A549 (cell line): ENCODE data around the gene PIK3CA. TPM values are rescaled to one million over a fixed set of nuclear protein-coding genes. Genes with fewer than 3 reads are reported as not detected.

Source experiments
- ATAC-seq, 2 experiments: fragments of 200-7000 bp in 1 of 2; fragments of >200 bp in 1 of 2; cut with Nextera tagmentation in 1 of 2; cut with Tn5 transposase in 1 of 2; 3 replicates each; pipeline versions ENCODE4 v1.8.0 to v1.9.1; 2018 to 2020; ENCODE audit warnings: mild to moderate bottlenecking in 1 of 2, moderate library complexity in 1 of 2
- CTCF ChIA-PET: fragments of 300-600 bp; sonication (Branson Sonifier 250); formaldehyde crosslinking; extraction: SDS; loops from one replicate; lab custom pipeline; 2021; ENCODE audit warnings: antibody characterized with exemption, inconsistent platforms; lab: Yijun Ruan, JAX
- POLR2A ChIA-PET: fragments of 350-600 bp; formaldehyde crosslinking; extraction: SDS; loops from one replicate; lab custom pipeline; 2021; ENCODE audit warnings: antibody characterized with exemption, inconsistent platforms; lab: Yijun Ruan, JAX
- DNase-seq, 2 experiments: peaks; one replicate each; pipeline versions ENCODE4 v3.0.0 to v3.0.0-alpha.2; 2011 to 2016; ENCODE audit warnings: low read depth in 1 of 2, low spot score in 1 of 2
- FAIRE-seq: peaks from 2 replicates; lab custom pipeline; 2011; peaks lifted over from hg19 to GRCh38; lab: Jason Lieb, UNC
- H3K27ac ChIP-seq, 2 experiments: fragments of >200 bp; sonication (Bioruptor Twin); formaldehyde crosslinking; 3 replicates each; pipeline ENCODE4 v1.5.1; 2016 to 2017
- H3K4me1 ChIP-seq: fragments of >200 bp; sonication (Bioruptor Twin); formaldehyde crosslinking; 3 replicates; pipeline ENCODE4 v1.6.1; 2016
- H3K4me2 ChIP-seq: fragments of >200 bp; sonication (Bioruptor Twin); formaldehyde crosslinking; 3 replicates; pipeline ENCODE4 v1.6.1; 2016
- H3K4me3 ChIP-seq: fragments of >200 bp; sonication (Bioruptor Twin); formaldehyde crosslinking; 3 replicates; pipeline ENCODE4 v1.5.1; 2016
- H3K9me3 ChIP-seq: fragments of >200 bp; sonication (Bioruptor Twin); formaldehyde crosslinking; 3 replicates; pipeline ENCODE4 v1.6.1; 2016
- CHD2 ChIP-seq: fragments of 150-350 bp; IDR thresholded peaks from 2 replicates; pipeline ENCODE4 v1.6.1; 2014; ENCODE audit warnings: low read length; ENCODE audit not compliant: partially characterized antibody
- CHD4 ChIP-seq: fragments of 200-600 bp; sonication (generic); IDR thresholded peaks from 2 replicates; pipeline ENCODE4 v1.6.1; 2016; ENCODE audit warnings: antibody characterized with exemption, mild to moderate bottlenecking, borderline replicate concordance
- ESRRA ChIP-seq: fragments of 150-350 bp; IDR thresholded peaks from 2 replicates; pipeline ENCODE4 v1.6.1; 2014; ENCODE audit warnings: mild to moderate bottlenecking, low read length, borderline replicate concordance
- FOSB ChIP-seq: fragments of 250-450 bp; sonication (Bioruptor Pico); IDR thresholded peaks from 2 replicates; pipeline ENCODE4 v1.5.0; 2020; ENCODE audit warnings: mild to moderate bottlenecking, moderate library complexity
- FOXS1 ChIP-seq: fragments of 250-450 bp; sonication (Bioruptor Pico); IDR thresholded peaks from 2 replicates; pipeline ENCODE4 v1.5.0; 2020; ENCODE audit warnings: mild to moderate bottlenecking, moderate library complexity
- GATA3 ChIP-seq: IDR thresholded peaks from 2 replicates; pipeline ENCODE4 v1.6.1; 2012; ENCODE audit warnings: borderline replicate concordance
- HEYL ChIP-seq: fragments of 250-450 bp; sonication (Bioruptor Pico); IDR thresholded peaks from 2 replicates; pipeline ENCODE4 v1.8.0; 2021; ENCODE audit warnings: mild to moderate bottlenecking, moderate library complexity
- HOXB13 ChIP-seq: fragments of 250-450 bp; sonication (Bioruptor Pico); IDR thresholded peaks from 2 replicates; pipeline ENCODE4 v1.5.0; 2020; ENCODE audit warnings: low read depth, mild to moderate bottlenecking, moderate library complexity
- JUNB ChIP-seq: fragments of >200 bp; sonication (Bioruptor Twin); formaldehyde crosslinking; IDR thresholded peaks from 2 replicates; pipeline ENCODE4 v1.6.1; 2016
- KDM1A ChIP-seq: fragments of 200-600 bp; sonication (generic); IDR thresholded peaks from 2 replicates; pipeline ENCODE4 v1.6.1; 2016; ENCODE audit warnings: low read depth, mild to moderate bottlenecking
- NFE2L2 ChIP-seq: fragments of 150-350 bp; conservative IDR thresholded peaks from 2 replicates; pipeline ENCODE4 v1.6.1; 2014; ENCODE audit warnings: low read length
- NPAS2 ChIP-seq: fragments of 250-450 bp; sonication (Bioruptor Pico); IDR thresholded peaks from 2 replicates; pipeline ENCODE4 v1.8.0; 2022; ENCODE audit warnings: mild to moderate bottlenecking, moderate library complexity, borderline replicate concordance
- NR3C1 ChIP-seq: fragments of >200 bp; sonication (Bioruptor Twin); formaldehyde crosslinking; IDR thresholded peaks from 3 replicates; pipeline ENCODE4 v1.6.1; 2017
- PHF8 ChIP-seq: fragments of 200-600 bp; sonication (generic); IDR thresholded peaks from 2 replicates; pipeline ENCODE4 v1.6.1; 2016; ENCODE audit warnings: low read depth, mild to moderate bottlenecking, antibody characterized with exemption, moderate library complexity, borderline replicate concordance
- POLR2A ChIP-seq: IDR thresholded peaks from 2 replicates; pipeline ENCODE4 v1.6.1; 2012; ENCODE audit warnings: mild to moderate bottlenecking, low read length
- POLR2AphosphoS2 ChIP-seq: conservative IDR thresholded peaks from 2 replicates; pipeline ENCODE4 v1.6.1; 2012; ENCODE audit warnings: low read length, improper control_type of control experiment, inconsistent platforms
- RAD21 ChIP-seq, 2 experiments: fragments of >200 bp in 1 of 2; sonication (Bioruptor Twin) in 1 of 2; formaldehyde crosslinking in 1 of 2; IDR thresholded peaks in 1 of 2; conservative IDR thresholded peaks in 1 of 2; 2 replicates in 1 of 2; 3 replicates in 1 of 2; pipeline ENCODE4 v1.6.1; 2012 to 2018; ENCODE audit warnings: inconsistent platforms in 1 of 2
- RARB ChIP-seq: fragments of 250-450 bp; sonication (Bioruptor Pico); IDR thresholded peaks from 2 replicates; pipeline ENCODE4 v1.8.0; 2021; ENCODE audit warnings: mild to moderate bottlenecking, moderate library complexity
- RCOR1 ChIP-seq: fragments of 150-350 bp; IDR thresholded peaks from 2 replicates; pipeline ENCODE4 v1.6.1; 2014; ENCODE audit warnings: antibody characterized with exemption, low read length, low read depth
- RNF2 ChIP-seq: fragments of 200-600 bp; sonication (generic); IDR thresholded peaks from 2 replicates; pipeline ENCODE4 v1.6.1; 2016; ENCODE audit warnings: low read depth, mild to moderate bottlenecking, antibody characterized with exemption, moderate library complexity, borderline replicate concordance
- SMC3 ChIP-seq: fragments of >200 bp; sonication (Bioruptor Twin); formaldehyde crosslinking; IDR thresholded peaks from 3 replicates; pipeline ENCODE4 v1.6.1; 2018; ENCODE audit warnings: inconsistent platforms
- TP53 ChIP-seq: fragments of 250-450 bp; sonication (Bioruptor Pico); IDR thresholded peaks from 2 replicates; pipeline ENCODE4 v1.5.0; 2021; ENCODE audit warnings: mild to moderate bottlenecking, moderate library complexity
- ZNF302 ChIP-seq: fragments of 250-450 bp; sonication (Bioruptor Pico); IDR thresholded peaks from 2 replicates; pipeline ENCODE4 v1.9.0; 2021; ENCODE audit warnings: inconsistent platforms, mild to moderate bottlenecking, moderate library complexity
- WGBS: methylation state at CpG from one replicate; pipeline ENCODE4 v1.1.6; 2017; ENCODE audit errors: missing lambda C conversion rate; 5-methylcytosine and 5-hydroxymethylcytosine counted together
- polyA plus RNA-seq, 4 experiments: library from polyadenylated mRNA; depleted of rRNA in 3 of 4; stranded (reverse); fragments of >200 nt; fragmentation: RNase III in 1 of 4; extraction: RNeasy Plus Mini Kit Qiagen cat#74134 plus additional on column Dnase treatment in 1 of 4; gene quantifications; 2 replicates in 3 of 4; 3 replicates in 1 of 4; pipeline ENCODE4 v1.2.3, GENCODE V29; 2011 to 2017
- TF ChIP-seq, protein P1 (sequence below): IDR thresholded peaks from 2 replicates; pipeline ENCODE4 v1.6.1; 2012
- TF ChIP-seq, protein P2 (sequence below): fragments of 250-450 bp; sonication (Bioruptor Pico); IDR thresholded peaks from 2 replicates; pipeline ENCODE4 v1.5.0; 2021; ENCODE audit warnings: mild to moderate bottlenecking, moderate library complexity, borderline replicate concordance
- TF ChIP-seq, protein P3 (sequence below): fragments of >200 bp; sonication (Bioruptor Twin); formaldehyde crosslinking; IDR thresholded peaks from 3 replicates; pipeline ENCODE4 v1.6.1; 2016
- TF ChIP-seq, protein P4 (sequence below): IDR thresholded peaks from 2 replicates; pipeline ENCODE4 v1.6.1; 2012

PIK3CA gene
- polyA plus RNA-seq, 2 of the 4 experiments (the other 2 are of a cell fraction), result 6.2 to 10.3 TPM

DNA sequence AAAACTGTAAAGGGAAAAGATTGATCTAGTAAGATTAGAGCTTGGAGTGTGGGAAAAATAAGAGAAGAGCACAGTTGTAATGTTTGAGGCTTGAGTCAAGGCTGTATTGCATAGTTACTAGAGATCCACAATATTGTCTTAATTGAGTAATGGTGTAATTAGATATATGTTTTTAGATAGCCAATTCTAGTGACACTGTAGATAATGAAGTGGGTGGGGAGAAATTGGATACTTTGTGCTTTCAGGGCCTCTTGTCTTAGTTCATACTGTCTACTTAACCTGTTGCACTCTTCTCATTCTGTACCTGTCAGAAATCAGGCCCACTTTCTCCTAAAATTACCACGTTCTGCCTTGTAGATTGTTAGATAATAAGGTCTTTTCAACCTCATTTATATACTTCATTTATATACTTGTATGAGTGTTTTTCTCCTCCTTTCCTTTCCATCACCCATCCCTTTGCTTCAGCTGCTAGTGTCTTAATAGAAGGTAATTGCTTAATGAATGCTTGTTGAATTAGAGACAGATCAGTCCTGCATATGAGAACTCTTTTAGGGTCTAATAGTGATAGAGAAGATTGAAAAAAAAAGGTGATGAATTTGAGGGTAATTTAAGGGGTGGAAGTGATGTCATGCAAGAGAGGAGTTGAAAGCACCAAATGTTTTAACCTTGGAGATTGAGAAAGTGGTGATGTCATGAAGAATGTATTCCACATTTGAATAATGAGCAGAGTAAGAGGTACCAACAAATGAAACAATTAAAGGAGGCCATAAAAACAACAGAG lies 32.0 kb downstream of the PIK3CA start:
- ChIA-PET POLR2A (no interaction called here), CTCF (no interaction called here)
- ATAC-seq, result no peak
- Histone ChIP-seq H3K4me3 (no peak overlapping the region), H3K9me3 (no peaks in the 10 kb centered on the region), H3K4me1 (no peaks in the 10 kb centered on the region), H3K4me2 (no peak overlapping the region), H3K27ac (no peak overlapping the region)
- 32% methylated on average over 1 of the region's 1 CpG for WGBS
- no peak for FAIRE-seq
- no peak for DNase-seq
- TF ChIP-seq, protein P1, sequence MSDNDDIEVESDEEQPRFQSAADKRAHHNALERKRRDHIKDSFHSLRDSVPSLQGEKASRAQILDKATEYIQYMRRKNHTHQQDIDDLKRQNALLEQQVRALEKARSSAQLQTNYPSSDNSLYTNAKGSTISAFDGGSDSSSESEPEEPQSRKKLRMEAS, result no peak
- TF ChIP-seq PHF8 (no peak), TP53 (CRISPR knock-in tag) (no peak), NR3C1 (no peak), POLR2AphosphoS2 (no peak)

DNA sequence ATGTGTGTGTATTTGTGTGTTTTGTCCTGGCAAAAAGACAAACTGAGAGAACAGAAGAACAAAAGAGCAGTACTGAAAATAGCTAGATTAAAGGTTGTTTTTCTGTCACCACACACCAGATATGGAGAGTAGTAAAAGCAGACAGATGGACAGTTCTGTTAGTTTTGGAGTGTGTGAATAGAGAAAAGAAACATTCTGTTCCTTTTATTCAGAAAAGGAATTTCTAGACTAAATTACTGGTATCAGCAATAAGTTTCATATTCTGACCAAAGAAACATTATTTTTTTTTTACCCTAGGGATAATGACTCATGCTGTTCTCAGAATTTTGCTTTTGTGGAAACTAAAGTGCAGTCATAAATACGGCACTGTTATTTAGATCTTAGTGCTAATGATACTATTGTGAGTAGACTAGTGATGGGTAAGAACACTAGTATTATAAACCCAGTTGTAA lies 32.9 kb downstream of the PIK3CA start:
- WGBS, result 86% methylated on average over 1 of the region's 1 CpG
- Histone ChIP-seq H3K27ac (no peak overlapping the region), H3K4me2 (no peak overlapping the region), H3K4me3 (no peak overlapping the region), H3K4me1 (no peaks in the 10 kb centered on the region), H3K9me3 (no peaks in the 10 kb centered on the region)
- ChIA-PET POLR2A (no interaction called here), CTCF (no interaction called here)
- TF ChIP-seq ESRRA, result no peak
- TF ChIP-seq HEYL (CRISPR knock-in tag), result no peak
- no peak for TF ChIP-seq POLR2A
- no peak for TF ChIP-seq CHD2
- TF ChIP-seq FOXS1 (CRISPR knock-in tag), result no peak
- no peak for TF ChIP-seq CHD4
- TF ChIP-seq FOSB, result no peak
- no peak for TF ChIP-seq JUNB
- no peak for TF ChIP-seq RAD21 (conservative IDR thresholded peaks at IDR 0.05 in 1 of 2, IDR thresholded peaks at IDR 0.05 in 1 of 2)
- TF ChIP-seq SMC3, result no peak
- TF ChIP-seq RCOR1, result no peak
- no peak for TF ChIP-seq POLR2AphosphoS2
- TF ChIP-seq RARB (CRISPR knock-in tag), result no peak
- FAIRE-seq (no peak), DNase-seq (no peak), ATAC-seq (no peak)

DNA sequence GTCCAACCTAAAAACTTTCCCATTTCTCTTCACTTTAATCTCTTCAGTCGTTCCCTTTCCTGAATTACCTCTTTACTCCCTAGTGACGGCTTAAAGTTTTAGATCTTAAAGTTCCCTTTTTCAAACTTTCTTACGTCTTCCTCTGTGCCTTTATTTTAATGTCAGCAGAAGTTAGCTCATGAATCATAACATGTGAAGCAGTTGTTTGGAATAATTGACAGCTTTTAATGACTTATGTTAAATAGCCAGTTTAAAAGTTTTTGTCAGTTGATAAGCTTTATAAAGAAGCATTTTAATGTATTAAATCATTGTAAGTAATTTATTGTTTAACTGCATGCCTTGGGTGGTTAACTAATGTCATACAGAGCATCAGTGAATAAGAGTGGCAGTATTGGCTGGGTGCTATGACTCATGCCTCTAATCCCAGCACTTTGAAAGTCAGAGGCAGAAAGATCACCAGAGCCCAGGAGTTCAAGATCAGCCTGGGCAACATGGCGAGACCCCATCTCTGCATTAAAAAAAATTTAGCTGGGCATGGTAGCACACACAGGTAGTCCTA lies 33.9 kb downstream of the PIK3CA start:
- H3K4me1 ChIP-seq, result no peaks in the 10 kb centered on the region
- TF ChIP-seq, protein P2, sequence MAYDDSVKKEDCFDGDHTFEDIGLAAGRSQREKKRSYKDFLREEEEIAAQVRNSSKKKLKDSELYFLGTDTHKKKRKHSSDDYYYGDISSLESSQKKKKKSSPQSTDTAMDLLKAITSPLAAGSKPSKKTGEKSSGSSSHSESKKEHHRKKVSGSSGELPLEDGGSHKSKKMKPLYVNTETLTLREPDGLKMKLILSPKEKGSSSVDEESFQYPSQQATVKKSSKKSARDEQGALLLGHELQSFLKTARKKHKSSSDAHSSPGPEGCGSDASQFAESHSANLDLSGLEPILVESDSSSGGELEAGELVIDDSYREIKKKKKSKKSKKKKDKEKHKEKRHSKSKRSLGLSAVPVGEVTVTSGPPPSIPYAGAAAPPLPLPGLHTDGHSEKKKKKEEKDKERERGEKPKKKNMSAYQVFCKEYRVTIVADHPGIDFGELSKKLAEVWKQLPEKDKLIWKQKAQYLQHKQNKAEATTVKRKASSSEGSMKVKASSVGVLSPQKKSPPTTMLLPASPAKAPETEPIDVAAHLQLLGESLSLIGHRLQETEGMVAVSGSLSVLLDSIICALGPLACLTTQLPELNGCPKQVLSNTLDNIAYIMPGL (CRISPR knock-in tag), result no peak
- TF ChIP-seq, all 56 proteins: peak for 0
- Histone ChIP-seq H3K4me3 (no peak overlapping the region), H3K4me2 (no peak overlapping the region), H3K9me3 (no peaks in the 10 kb centered on the region), H3K27ac (no peak overlapping the region)
- WGBS, result 86% methylated on average over 4 of the region's 4 CpGs
- ChIA-PET POLR2A (no interaction called here), CTCF (no interaction called here)
- ATAC-seq (no peak), FAIRE-seq (no peak), DNase-seq (no peak)

DNA sequence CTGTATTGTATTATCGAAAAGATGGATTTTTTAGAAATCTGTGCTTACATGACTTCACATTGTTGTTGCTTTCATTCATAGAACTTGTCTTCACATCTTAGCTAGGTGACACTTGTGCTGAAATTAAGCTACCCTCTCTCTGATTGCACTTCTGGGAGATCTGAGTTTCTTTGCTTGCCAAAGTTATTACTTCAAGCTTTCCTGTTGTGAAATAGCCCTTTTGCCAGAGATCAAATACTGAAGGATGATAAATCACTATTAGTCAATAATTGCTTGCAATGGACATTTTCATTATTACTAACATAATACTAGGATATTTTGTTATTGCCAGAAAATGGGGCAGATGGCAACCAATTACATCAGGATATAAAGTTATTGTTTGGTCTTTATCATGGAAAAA lies 34.7 kb downstream of the PIK3CA start:
- H3K4me2 ChIP-seq, result no peak overlapping the region
- POLR2A ChIA-PET, result no interaction called here
- CTCF ChIA-PET, result no interaction called here
- H3K4me3 ChIP-seq, result no peak overlapping the region
- WGBS, result 93% methylated on average over 1 of the region's 1 CpG
- DNase-seq, result no peak
- no peak overlapping the region for H3K27ac ChIP-seq
- no peaks in the 10 kb centered on the region for H3K4me1 ChIP-seq
- ATAC-seq, result no peak
- H3K9me3 ChIP-seq, result no peaks in the 10 kb centered on the region
- no peak for FAIRE-seq
- TF ChIP-seq ZNF302 (CRISPR knock-in tag) (no peak), CHD2 (no peak), RNF2 (no peak), KDM1A (no peak), HOXB13 (CRISPR knock-in tag) (no peak), GATA3 (no peak), NPAS2 (CRISPR knock-in tag) (no peak), NFE2L2 (no peak), RARB (CRISPR knock-in tag) (no peak), RCOR1 (no peak)
- TF ChIP-seq, protein P3, sequence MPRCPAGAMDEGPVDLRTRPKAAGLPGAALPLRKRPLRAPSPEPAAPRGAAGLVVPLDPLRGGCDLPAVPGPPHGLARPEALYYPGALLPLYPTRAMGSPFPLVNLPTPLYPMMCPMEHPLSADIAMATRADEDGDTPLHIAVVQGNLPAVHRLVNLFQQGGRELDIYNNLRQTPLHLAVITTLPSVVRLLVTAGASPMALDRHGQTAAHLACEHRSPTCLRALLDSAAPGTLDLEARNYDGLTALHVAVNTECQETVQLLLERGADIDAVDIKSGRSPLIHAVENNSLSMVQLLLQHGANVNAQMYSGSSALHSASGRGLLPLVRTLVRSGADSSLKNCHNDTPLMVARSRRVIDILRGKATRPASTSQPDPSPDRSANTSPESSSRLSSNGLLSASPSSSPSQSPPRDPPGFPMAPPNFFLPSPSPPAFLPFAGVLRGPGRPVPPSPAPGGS, result no peak
- TF ChIP-seq, protein P4, sequence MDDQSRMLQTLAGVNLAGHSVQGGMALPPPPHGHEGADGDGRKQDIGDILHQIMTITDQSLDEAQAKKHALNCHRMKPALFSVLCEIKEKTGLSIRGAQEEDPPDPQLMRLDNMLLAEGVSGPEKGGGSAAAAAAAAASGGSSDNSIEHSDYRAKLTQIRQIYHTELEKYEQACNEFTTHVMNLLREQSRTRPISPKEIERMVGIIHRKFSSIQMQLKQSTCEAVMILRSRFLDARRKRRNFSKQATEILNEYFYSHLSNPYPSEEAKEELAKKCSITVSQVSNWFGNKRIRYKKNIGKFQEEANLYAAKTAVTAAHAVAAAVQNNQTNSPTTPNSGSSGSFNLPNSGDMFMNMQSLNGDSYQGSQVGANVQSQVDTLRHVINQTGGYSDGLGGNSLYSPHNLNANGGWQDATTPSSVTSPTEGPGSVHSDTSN, result no peak
- TF ChIP-seq, protein P1, result no peak
